Cerebellar nuclear complex (tissue), 1 donor: ENCODE measurements around the gene NINJ2.
"Not testable (repeated sequence)": the region's sequence is repeated elsewhere in the genome, so short reads cannot be mapped to it uniquely, and the experiment has no call there.

ENCODE experiments used
- DNase-seq, 2 experiments: peaks; one replicate each; lab custom pipeline; 2025; lab: John Stamatoyannopoulos, UW

The NINJ2 gene

GRCh38 chr12:641321-641720 is 21.9 kb downstream of the NINJ2 start:
- DNase-seq = not testable (repeated sequence)

- no peak for DNase-seq
Measured at GRCh38 chr12:640773-641172, 22.5 kb downstream of the NINJ2 start.

GRCh38 chr12:639988-640387 is 23.3 kb downstream of the NINJ2 start:
- no peak for DNase-seq

- no peak for DNase-seq
Measured at GRCh38 chr12:639566-639965, 23.7 kb downstream of the NINJ2 start.

- DNase-seq = no peak
Measured at GRCh38 chr12:638953-639557, 24.2 kb downstream of the NINJ2 start.

GRCh38 chr12:636632-637031 is 26.6 kb downstream of the NINJ2 start:
- DNase-seq = no peak

GRCh38 chr12:633731-634130 is 29.5 kb downstream of the NINJ2 start:
- DNase-seq = no peak

GRCh38 chr12:632102-632696 is 31.0 kb downstream of the NINJ2 start:
- no peak for DNase-seq

- no peak for DNase-seq
Measured at GRCh38 chr12:630656-631632, 32.3 kb downstream of the NINJ2 start.

GRCh38 chr12:628742-629078 is 34.5 kb downstream of the NINJ2 start:
- DNase-seq = not testable (repeated sequence)

GRCh38 chr12:627863-628741 is 35.1 kb downstream of the NINJ2 start:
- no peak for DNase-seq

- no peak for DNase-seq
Measured at GRCh38 chr12:627285-627684, 36.0 kb downstream of the NINJ2 start.

- DNase-seq = no peak
Measured at GRCh38 chr12:625998-626397, 37.2 kb downstream of the NINJ2 start.

- no peak for DNase-seq
Measured at GRCh38 chr12:623865-624372, 39.3 kb downstream of the NINJ2 start.

GRCh38 chr12:623172-623864 is 39.9 kb downstream of the NINJ2 start:
- no peak for DNase-seq

- DNase-seq = no peak
Measured at GRCh38 chr12:622416-622815, 40.8 kb downstream of the NINJ2 start.

- no peak for DNase-seq
Measured at GRCh38 chr12:619346-619745, 43.9 kb downstream of the NINJ2 start.

- no peak for DNase-seq
Measured at GRCh38 chr12:618605-619004, 44.6 kb downstream of the NINJ2 start.

GRCh38 chr12:617304-617915 is 45.8 kb downstream of the NINJ2 start:
- DNase-seq = no peak

GRCh38 chr12:615620-616019 is 47.6 kb downstream of the NINJ2 start:
- no peak for DNase-seq
